Caco-2 (cell line): Measurements from ENCODE around the gene SLC9A2. TPM values are rescaled to one million over a fixed set of nuclear protein-coding genes. Genes with fewer than 3 reads are reported as not detected.

Experiments
- BruUV-seq: library from RNA; stranded (reverse); fragments of 400-500 nt; replicated peaks from 2 replicates; lab custom pipeline; 2021; lab: Mats Ljungman, UMichigan
- CTCF ChIA-PET: fragments of 300-600 bp; sonication (Branson Sonifier 250); formaldehyde crosslinking; loops from one replicate; lab custom pipeline; 2022; ENCODE audit warnings: antibody characterized with exemption; lab: Charles Lee
- POLR2A ChIA-PET: fragments of 300-600 bp; sonication (Branson Sonifier 250); formaldehyde crosslinking; loops from one replicate; lab custom pipeline; 2022; ENCODE audit warnings: antibody characterized with exemption; lab: Charles Lee
- DNase-seq, 2 experiments: peaks; one replicate each; pipeline versions ENCODE4 v3.0.0 to v3.0.0-alpha.2; 2020 to 2022
- H3K27me3 ChIP-seq: replicated peaks from 2 replicates; pipeline ENCODE4 v1.6.0; 2011; ENCODE audit warnings: low read length; ENCODE audit not compliant: control insufficient read depth, insufficient read depth
- H3K36me3 ChIP-seq: 2 replicates; pipeline ENCODE4 v1.5.1; 2011; ENCODE audit warnings: low read length; ENCODE audit not compliant: control insufficient read depth, insufficient read depth
- H3K4me1 ChIP-seq: fragments of 250-450 bp; sonication (Bioruptor Pico); 2 replicates; pipeline ENCODE4 v1.5.1; 2020; ENCODE audit warnings: mild to moderate bottlenecking
- H3K4me3 ChIP-seq: 2 replicates; pipeline ENCODE4 v1.5.1; 2011; ENCODE audit warnings: low read depth, mild to moderate bottlenecking, control low read depth, low read length
- H3K9me3 ChIP-seq: fragments of 250-450 bp; sonication (Bioruptor Pico); 2 replicates; pipeline ENCODE4 v1.5.1; 2020; ENCODE audit warnings: mild to moderate bottlenecking, moderate library complexity
- H3K27ac Mint-ChIP-seq: one replicate; pipeline ENCODE4 v1.8.0; 2022; ENCODE audit warnings: mixed read lengths; ENCODE audit not compliant: unreplicated experiment
- H3K27me3 Mint-ChIP-seq: one replicate; pipeline ENCODE4 v1.8.0; 2022; ENCODE audit warnings: mixed read lengths; ENCODE audit not compliant: insufficient read depth, unreplicated experiment
- H3K36me3 Mint-ChIP-seq: one replicate; pipeline ENCODE4 v1.8.0; 2022; ENCODE audit warnings: mild to moderate bottlenecking, mixed read lengths; ENCODE audit not compliant: insufficient read depth, unreplicated experiment
- H3K4me1 Mint-ChIP-seq: one replicate; pipeline ENCODE4 v1.8.0; 2022; ENCODE audit warnings: low read depth, mixed read lengths; ENCODE audit not compliant: unreplicated experiment
- H3K4me3 Mint-ChIP-seq: one replicate; pipeline ENCODE4 v1.8.0; 2022; ENCODE audit warnings: mild to moderate bottlenecking, moderate library complexity, mixed read lengths; ENCODE audit not compliant: unreplicated experiment
- H3K9me3 Mint-ChIP-seq: one replicate; pipeline ENCODE4 v1.8.0; 2022; ENCODE audit warnings: mixed read lengths; ENCODE audit not compliant: unreplicated experiment
- intact Hi-C: fragments of 100-400 bp; cut with micrococcal nuclease; formaldehyde crosslinking; loops from one replicate; pipeline ENCODE4 v1.10.0; 2022; ENCODE audit not compliant: unreplicated experiment
- total RNA-seq: library from RNA; stranded (reverse); gene quantifications from 2 replicates; pipeline ENCODE4 v1.2.3, GENCODE V29; 2022
- TF ChIP-seq, protein P1 (sequence below), 2 experiments: fragments of 200-600 bp in 1 of 2; IDR thresholded peaks; 1 replicate in 1 of 2; 2 replicates in 1 of 2; pipeline versions ENCODE4 v1.5.1 to v1.8.0; 2011 to 2022; ENCODE audit warnings: antibody characterized with exemption in 1 of 2, control low read depth in 1 of 2, inconsistent platforms in 1 of 2, low read depth in 1 of 2, low read length in 1 of 2, mild to moderate bottlenecking in 1 of 2, moderate library complexity in 1 of 2; ENCODE audit not compliant: insufficient read depth in 1 of 2, severe bottlenecking in 1 of 2, unreplicated experiment in 1 of 2

Gene SLC9A2
- total RNA-seq, 1 experiment from 2014 or later = 14.4 TPM

DNA sequence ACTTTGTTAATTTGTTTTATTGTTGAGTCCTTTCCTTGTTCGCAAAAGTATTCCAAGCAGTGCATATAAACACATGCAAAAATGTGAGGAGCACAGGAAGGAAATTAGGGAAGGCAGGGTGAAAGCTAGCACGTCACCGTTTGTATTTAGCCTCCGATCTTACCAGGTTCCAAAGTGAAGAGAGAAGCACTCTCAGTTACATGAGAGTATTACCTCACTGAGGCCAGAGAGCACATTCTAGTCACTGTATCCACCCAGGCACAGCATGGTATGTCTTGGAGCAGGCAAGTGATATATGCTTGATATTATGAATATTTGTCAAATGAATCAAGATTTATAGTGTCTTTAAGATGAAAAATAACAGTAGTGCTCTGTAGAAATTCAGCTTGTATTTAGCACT lies 135.9 kb downstream of the SLC9A2 start:
- Histone ChIP-seq H3K4me1 (no peaks in the 10 kb centered on the region), H3K27me3 (no peaks in the 10 kb centered on the region), H3K4me3 (no peak overlapping the region), H3K9me3 (no peaks in the 10 kb centered on the region), H3K36me3 (no peaks in the 10 kb centered on the region)
- no peak for DNase-seq
- Mint-ChIP-seq H3K36me3 (no peaks in the 10 kb centered on the region), H3K27ac (no peak overlapping the region), H3K27me3 (no peaks in the 10 kb centered on the region), H3K4me1 (no peaks in the 10 kb centered on the region), H3K9me3 (no peaks in the 10 kb centered on the region), H3K4me3 (no peak overlapping the region)
- no TSS peak for BruUV-seq
- ChIA-PET POLR2A (no interaction called here), CTCF (no interaction called here)
- TF ChIP-seq, protein P1, sequence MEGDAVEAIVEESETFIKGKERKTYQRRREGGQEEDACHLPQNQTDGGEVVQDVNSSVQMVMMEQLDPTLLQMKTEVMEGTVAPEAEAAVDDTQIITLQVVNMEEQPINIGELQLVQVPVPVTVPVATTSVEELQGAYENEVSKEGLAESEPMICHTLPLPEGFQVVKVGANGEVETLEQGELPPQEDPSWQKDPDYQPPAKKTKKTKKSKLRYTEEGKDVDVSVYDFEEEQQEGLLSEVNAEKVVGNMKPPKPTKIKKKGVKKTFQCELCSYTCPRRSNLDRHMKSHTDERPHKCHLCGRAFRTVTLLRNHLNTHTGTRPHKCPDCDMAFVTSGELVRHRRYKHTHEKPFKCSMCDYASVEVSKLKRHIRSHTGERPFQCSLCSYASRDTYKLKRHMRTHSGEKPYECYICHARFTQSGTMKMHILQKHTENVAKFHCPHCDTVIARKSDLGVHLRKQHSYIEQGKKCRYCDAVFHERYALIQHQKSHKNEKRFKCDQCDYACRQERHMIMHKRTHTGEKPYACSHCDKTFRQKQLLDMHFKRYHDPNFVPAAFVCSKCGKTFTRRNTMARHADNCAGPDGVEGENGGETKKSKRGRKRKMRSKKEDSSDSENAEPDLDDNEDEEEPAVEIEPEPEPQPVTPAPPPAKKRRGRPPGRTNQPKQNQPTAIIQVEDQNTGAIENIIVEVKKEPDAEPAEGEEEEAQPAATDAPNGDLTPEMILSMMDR (IDR thresholded peaks at IDR 0.05; ENCODE audit: insufficient read depth in 1 of 2, low read depth in 1 of 2, low read length in 1 of 2, severe bottlenecking in 1 of 2, unreplicated experiment in 1 of 2) = no peak
- intact Hi-C loops = no loop called here

DNA sequence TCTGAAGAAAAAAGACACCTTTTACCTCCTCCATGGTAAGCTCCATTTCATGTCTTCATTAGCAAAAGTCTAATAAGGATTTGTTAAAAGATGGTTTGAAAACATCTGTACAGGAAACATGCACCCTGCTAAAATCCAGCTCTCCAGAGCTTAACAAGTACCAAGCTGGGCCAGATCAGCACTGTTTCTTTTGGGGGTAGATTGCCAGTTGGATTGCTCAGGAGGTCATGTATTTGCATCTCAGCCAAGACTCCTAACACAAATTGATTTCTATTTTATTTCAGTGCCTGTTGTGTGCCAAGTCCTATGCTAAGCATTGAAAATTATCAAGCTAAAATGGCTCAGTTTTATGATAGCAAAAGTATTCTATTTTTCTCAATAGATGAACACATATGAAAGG lies 139.1 kb downstream of the SLC9A2 start:
- no TSS peak for BruUV-seq
- TF ChIP-seq, protein P1 (IDR thresholded peaks at IDR 0.05; ENCODE audit: insufficient read depth in 1 of 2, low read depth in 1 of 2, low read length in 1 of 2, severe bottlenecking in 1 of 2, unreplicated experiment in 1 of 2) = no peak
- no peaks in the 10 kb centered on the region for H3K36me3 Mint-ChIP-seq
- no peak overlapping the region for H3K27ac Mint-ChIP-seq
- H3K27me3 Mint-ChIP-seq = no peaks in the 10 kb centered on the region
- H3K36me3 ChIP-seq = no peaks in the 10 kb centered on the region
- intact Hi-C loops = no loop called here
- no peaks in the 10 kb centered on the region for H3K9me3 ChIP-seq
- H3K4me3 Mint-ChIP-seq = no peak overlapping the region
- ChIA-PET CTCF (no interaction called here), POLR2A (no interaction called here)
- H3K27me3 ChIP-seq = no peaks in the 10 kb centered on the region
- no peaks in the 10 kb centered on the region for H3K9me3 Mint-ChIP-seq
- no peak for DNase-seq
- H3K4me1 Mint-ChIP-seq = no peaks in the 10 kb centered on the region
- H3K4me1 ChIP-seq = no peaks in the 10 kb centered on the region
- H3K4me3 ChIP-seq = no peak overlapping the region

Other genes starting within 250 kb of the SLC9A2 start
- not detected in 2 replicates for gene IL18RAP, start 196.4 kb upstream of the SLC9A2 start, total RNA-seq
- 1.2 and 1.4 TPM in 2 replicates for gene SLC9A4, start 146.3 kb upstream of the SLC9A2 start, total RNA-seq
- gene TMEM182, start 142.5 kb downstream of the SLC9A2 start, total RNA-seq = 11.9 and 13.6 TPM in 2 replicates